Brain microvascular endothelial cell (primary cell): ENCODE measurements around the gene ERCC4.
A peak's percentile ranks its signal among the peaks of the same experiment; 100 is the strongest.
"Not testable (repeated sequence)": the region's sequence is repeated elsewhere in the genome, so short reads cannot be mapped to it uniquely, and the experiment has no call there.

ENCODE experiments used
- DNase-seq: peaks from one replicate; pipeline ENCODE4 v3.0.0-alpha.2; 2020
- H3K27ac ChIP-seq: fragments of 250-450 bp; sonication (Bioruptor Pico); 2 replicates; pipeline ENCODE4 v1.5.1; 2020; ENCODE audit warnings: mild to moderate bottlenecking, moderate library complexity
- H3K27me3 ChIP-seq: fragments of 250-450 bp; sonication (Bioruptor Pico); replicated peaks from 2 replicates; pipeline ENCODE4 v1.5.1; 2020; ENCODE audit warnings: mild to moderate bottlenecking
- H3K36me3 ChIP-seq: fragments of 250-450 bp; sonication (Bioruptor Pico); replicated peaks from 2 replicates; pipeline ENCODE4 v1.5.1; 2020; ENCODE audit warnings: mild to moderate bottlenecking
- H3K4me3 ChIP-seq: 2 replicates; pipeline ENCODE4 v1.5.1; 2011; ENCODE audit warnings: low read depth, mild to moderate bottlenecking, control low read depth, low read length, moderate library complexity
- in situ Hi-C: cut with HindIII; loops from 2 replicates; pipeline ENCODE4 v1.10.0; 2017; ENCODE audit warnings: low sequenced_read_pairs, low pct_ligation_motif_present
- TF ChIP-seq, protein P1 (sequence below): IDR thresholded peaks from 2 replicates; pipeline ENCODE4 v1.5.1; 2011; ENCODE audit warnings: low read depth, mild to moderate bottlenecking, moderate library complexity, low read length, control low read depth, inconsistent platforms; ENCODE audit errors: missing control alignments

Gene ERCC4

DNA sequence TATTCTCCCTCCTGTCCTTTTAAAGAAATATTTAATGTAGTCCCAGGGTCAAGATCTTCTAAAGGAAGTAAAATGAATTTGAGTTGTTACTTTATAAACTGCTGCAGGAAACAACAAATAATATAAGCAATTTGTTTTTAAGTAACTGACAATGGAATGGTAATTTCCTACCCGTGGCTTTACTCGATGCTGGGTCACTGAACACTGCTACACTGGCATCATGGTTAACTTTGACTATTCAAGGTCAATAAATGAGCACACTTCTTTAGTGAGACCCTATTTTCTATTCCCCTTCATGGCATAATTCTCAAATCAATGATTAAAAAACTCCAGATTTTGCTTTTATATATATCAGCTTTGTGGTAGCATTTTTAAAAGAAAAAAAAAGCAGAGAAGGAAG is 22.1 kb upstream of the ERCC4 start:
- no peaks in the 10 kb centered on the region for H3K36me3 ChIP-seq
- TF ChIP-seq, protein P1, sequence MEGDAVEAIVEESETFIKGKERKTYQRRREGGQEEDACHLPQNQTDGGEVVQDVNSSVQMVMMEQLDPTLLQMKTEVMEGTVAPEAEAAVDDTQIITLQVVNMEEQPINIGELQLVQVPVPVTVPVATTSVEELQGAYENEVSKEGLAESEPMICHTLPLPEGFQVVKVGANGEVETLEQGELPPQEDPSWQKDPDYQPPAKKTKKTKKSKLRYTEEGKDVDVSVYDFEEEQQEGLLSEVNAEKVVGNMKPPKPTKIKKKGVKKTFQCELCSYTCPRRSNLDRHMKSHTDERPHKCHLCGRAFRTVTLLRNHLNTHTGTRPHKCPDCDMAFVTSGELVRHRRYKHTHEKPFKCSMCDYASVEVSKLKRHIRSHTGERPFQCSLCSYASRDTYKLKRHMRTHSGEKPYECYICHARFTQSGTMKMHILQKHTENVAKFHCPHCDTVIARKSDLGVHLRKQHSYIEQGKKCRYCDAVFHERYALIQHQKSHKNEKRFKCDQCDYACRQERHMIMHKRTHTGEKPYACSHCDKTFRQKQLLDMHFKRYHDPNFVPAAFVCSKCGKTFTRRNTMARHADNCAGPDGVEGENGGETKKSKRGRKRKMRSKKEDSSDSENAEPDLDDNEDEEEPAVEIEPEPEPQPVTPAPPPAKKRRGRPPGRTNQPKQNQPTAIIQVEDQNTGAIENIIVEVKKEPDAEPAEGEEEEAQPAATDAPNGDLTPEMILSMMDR: no peak
- DNase-seq: no peak
- no peak overlapping the region for H3K27ac ChIP-seq
- no peak overlapping the region for H3K4me3 ChIP-seq
- H3K27me3 ChIP-seq: no peaks in the 10 kb centered on the region
- in situ Hi-C loops: no loop called here

DNA sequence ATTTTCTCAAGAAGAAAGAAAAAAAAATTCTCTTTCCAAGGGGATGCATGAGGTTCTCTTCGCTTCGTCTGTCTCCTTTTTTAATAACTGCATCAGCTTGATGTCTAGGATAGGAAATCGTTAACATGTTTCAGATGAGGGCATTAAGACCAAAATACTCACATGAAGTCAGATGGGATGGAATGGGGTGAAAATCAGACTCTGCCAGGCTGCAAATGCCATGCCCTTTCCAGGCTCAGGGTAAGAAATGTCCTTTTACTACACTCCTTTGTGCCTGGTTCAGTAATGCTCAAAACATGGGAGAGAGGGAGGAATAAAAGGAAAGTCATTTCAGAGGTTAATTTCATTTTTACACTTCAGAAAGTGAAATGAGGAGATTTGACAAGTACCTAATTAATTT is 21.7 kb upstream of the ERCC4 start:
- no peak overlapping the region for H3K27ac ChIP-seq
- in situ Hi-C loops: no loop called here
- no peak overlapping the region for H3K4me3 ChIP-seq
- DNase-seq: no peak
- TF ChIP-seq, protein P1: no peak
- no peaks in the 10 kb centered on the region for H3K27me3 ChIP-seq
- H3K36me3 ChIP-seq: no peaks in the 10 kb centered on the region

DNA sequence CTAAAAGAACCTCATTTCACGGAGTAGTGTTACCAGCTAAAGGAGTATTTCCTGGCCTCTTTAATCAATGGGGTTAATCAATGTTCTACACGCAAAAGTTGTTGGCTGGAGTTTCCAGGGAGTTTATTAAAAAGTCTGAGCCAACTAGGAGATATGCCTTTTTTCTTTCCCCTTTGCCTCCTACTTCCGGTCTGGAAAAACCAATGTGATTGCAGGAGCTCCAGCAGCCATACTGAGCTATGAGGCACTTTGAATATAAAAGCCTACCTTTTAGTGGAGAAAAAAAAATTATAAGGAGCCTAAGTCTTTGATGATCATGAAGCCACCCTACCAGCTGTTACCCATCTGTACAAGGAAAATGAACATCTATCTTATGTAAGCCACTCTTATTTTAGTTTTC is 17.9 kb upstream of the ERCC4 start:
- Histone ChIP-seq H3K27ac (no peak overlapping the region), H3K36me3 (no peaks in the 10 kb centered on the region), H3K27me3 (no peaks in the 10 kb centered on the region), H3K4me3 (no peak overlapping the region)
- TF ChIP-seq, protein P1: no peak
- no peak for DNase-seq
- in situ Hi-C loops: no loop called here

DNA sequence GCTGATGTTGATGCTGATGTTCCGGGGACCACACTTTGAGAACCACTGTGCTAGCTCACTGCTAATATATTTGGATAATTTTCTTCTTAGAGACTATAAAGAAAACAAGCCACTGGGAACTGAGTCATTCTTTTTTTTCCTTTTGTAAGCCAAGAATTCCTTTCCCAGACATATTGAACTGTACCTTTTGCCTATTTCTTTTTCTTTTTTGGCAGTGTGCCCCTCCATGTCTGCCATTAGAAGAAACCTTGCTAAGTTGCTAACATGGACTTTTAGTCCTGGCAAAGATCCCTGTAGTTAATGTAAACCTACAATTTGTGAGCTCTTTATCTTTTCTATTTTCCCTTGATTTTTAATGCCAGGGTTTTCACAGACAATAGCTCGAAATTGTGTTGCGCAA is 17.3 kb upstream of the ERCC4 start:
- no peaks in the 10 kb centered on the region for H3K27me3 ChIP-seq
- in situ Hi-C loops: no loop called here

DNA sequence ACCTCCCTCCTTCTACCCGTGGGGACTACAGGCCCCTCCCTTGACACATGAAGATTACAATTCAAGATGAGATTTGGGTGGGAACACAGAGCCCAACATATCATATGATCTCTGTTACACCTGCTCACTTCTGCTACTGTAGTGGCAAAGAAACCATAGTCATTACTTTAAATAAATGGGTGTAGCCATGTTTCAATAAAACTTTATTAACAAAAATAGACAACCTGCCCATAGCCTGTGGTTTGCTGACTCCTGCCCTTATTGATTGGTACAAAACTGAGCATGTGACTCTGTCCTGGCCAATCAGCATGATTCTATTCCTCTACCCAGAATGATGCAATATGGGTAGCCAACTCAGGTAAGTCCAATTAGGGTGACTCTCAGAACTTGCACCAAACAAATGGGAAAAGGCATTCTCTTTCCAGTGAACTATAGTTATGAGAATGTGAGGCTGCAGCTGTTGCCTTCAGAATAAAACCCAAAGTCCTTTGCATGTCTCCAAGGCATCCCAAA is 15.7 kb upstream of the ERCC4 start:
- Histone ChIP-seq H3K27ac (no peak overlapping the region), H3K4me3 (no peak overlapping the region), H3K27me3 (no peaks in the 10 kb centered on the region), H3K36me3 (no peaks in the 10 kb centered on the region)
- TF ChIP-seq, protein P1: no peak
- no peak for DNase-seq
- in situ Hi-C loops: no loop called here

More for the DNA sequence above, 17.3 kb upstream of the ERCC4 start:
- no peak overlapping the region for H3K27ac ChIP-seq
- H3K36me3 ChIP-seq: no peaks in the 10 kb centered on the region
- no peak overlapping the region for H3K4me3 ChIP-seq
- TF ChIP-seq, protein P1: no peak
- no peak for DNase-seq

DNA sequence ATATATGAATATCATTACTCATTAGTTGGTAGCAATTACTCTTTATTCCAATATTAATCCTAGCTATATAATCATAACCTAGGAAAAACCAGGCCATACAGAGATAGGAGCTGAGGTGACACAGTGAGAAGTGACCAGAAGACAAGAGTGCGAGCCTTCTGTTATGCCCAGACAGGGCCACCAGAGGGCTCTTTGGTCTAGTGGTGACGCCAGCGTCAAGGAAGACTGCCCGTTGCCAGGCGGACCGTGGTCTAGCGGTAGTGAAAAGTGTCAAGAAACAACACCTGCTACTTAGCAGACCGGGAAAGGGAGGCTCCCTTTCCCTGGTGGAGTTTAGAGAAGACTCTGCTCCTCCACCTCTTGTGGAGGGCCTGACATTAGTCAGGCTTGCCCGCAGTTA is 15.1 kb upstream of the ERCC4 start:
- TF ChIP-seq, protein P1: peak; percentile 57
- H3K27ac ChIP-seq, H3K27me3 ChIP-seq, H3K4me3 ChIP-seq, in situ Hi-C loops, H3K36me3 ChIP-seq: not testable (repeated sequence)
- peak; percentile 42 for DNase-seq
